Right atrium auricular region (tissue), 2 donors: ENCODE data around the gene TAS1R1. TPM values are rescaled to one million over a fixed set of nuclear protein-coding genes. Genes with fewer than 3 reads are reported as not detected.

ENCODE experiments used
- DNase-seq: peaks from one replicate; pipeline ENCODE4 v3.0.0-alpha.2; 2019; ENCODE audit warnings: low spot score
- H3K27ac ChIP-seq, 2 donors: fragments of 200-600 bp; sonication (generic); 1 replicate in 1 of 2; 2 replicates in 1 of 2; pipeline ENCODE4 v1.5.1; 2016 to 2019
- H3K27me3 ChIP-seq, 2 donors: fragments of 200-600 bp; sonication (generic); one replicate each; pipeline versions ENCODE4 v1.5.1 to v1.6.0; 2017 to 2019
- H3K36me3 ChIP-seq: fragments of 200-600 bp; sonication (generic); one replicate; pipeline ENCODE4 v1.5.1; 2016
- H3K4me1 ChIP-seq, 2 donors: fragments of 200-600 bp; sonication (generic); one replicate each; pipeline versions ENCODE4 v1.5.1 to v1.6.0; 2017 to 2019
- H3K4me3 ChIP-seq, 2 donors: fragments of 200-600 bp; sonication (generic); 1 replicate in 1 of 2; 2 replicates in 1 of 2; pipeline ENCODE4 v1.5.1; 2017 to 2019; ENCODE audit warnings: mild to moderate bottlenecking in 1 of 2, moderate library complexity in 1 of 2
- H3K9me3 ChIP-seq, 2 donors: fragments of 200-600 bp; sonication (generic); one replicate each; pipeline ENCODE4 v1.5.1; 2019
- CTCF ChIP-seq, 2 donors: fragments of 200-600 bp; sonication (generic); IDR thresholded peaks; one replicate each; pipeline ENCODE4 v1.5.1; 2019; ENCODE audit warnings: antibody characterized with exemption in 2 of 2
- total RNA-seq, 2 donors: library from RNA; depleted of rRNA; stranded (reverse); fragments of >200 nt; gene quantifications; one replicate each; pipeline ENCODE4 v1.1.0, GENCODE V29; 2016

The TAS1R1 gene
- total RNA-seq, 2 donors from 2014 or later = not detected

GRCh38 chr1:6591222-6591621, 36.1 kb downstream of the TAS1R1 start:
- Histone ChIP-seq H3K4me1 (peaks cover 0 to 69% of the 10 kb centered on the region in 2 donors), H3K4me3 (no peak overlapping the region), H3K9me3 (no peaks in the 10 kb centered on the region), H3K27ac (peak overlapping the region in 1 of 2 donors; percentile 50), H3K36me3 (peaks cover 84% of the 10 kb centered on the region), H3K27me3 (no peaks in the 10 kb centered on the region)
- TF ChIP-seq CTCF (IDR thresholded peaks at IDR 0.05) = no peak
- no peak for DNase-seq

- Histone ChIP-seq H3K36me3 (peaks cover 86% of the 10 kb centered on the region), H3K4me1 (peaks cover 0 to 69% of the 10 kb centered on the region in 2 donors), H3K9me3 (no peaks in the 10 kb centered on the region), H3K27me3 (no peaks in the 10 kb centered on the region), H3K27ac (peak overlapping the region; percentile 16 to 50), H3K4me3 (no peak overlapping the region)
- no peak for DNase-seq
- no peak for TF ChIP-seq CTCF (IDR thresholded peaks at IDR 0.05)
Observed at GRCh38 chr1:6591644-6592043, 36.5 kb downstream of the TAS1R1 start.

GRCh38 chr1:6592441-6592840, 37.3 kb downstream of the TAS1R1 start:
- peaks cover 0 to 69% of the 10 kb centered on the region in 2 donors for H3K4me1 ChIP-seq
- no peak overlapping the region for H3K4me3 ChIP-seq
- peak overlapping the region; percentile 16 to 50 for H3K27ac ChIP-seq
- peaks cover 94% of the 10 kb centered on the region for H3K36me3 ChIP-seq
- DNase-seq = no peak
- no peaks in the 10 kb centered on the region for H3K27me3 ChIP-seq
- no peak for TF ChIP-seq CTCF (IDR thresholded peaks at IDR 0.05)
- no peaks in the 10 kb centered on the region for H3K9me3 ChIP-seq

GRCh38 chr1:6592865-6593593, 37.9 kb downstream of the TAS1R1 start:
- H3K4me1 ChIP-seq = peaks cover 0 to 69% of the 10 kb centered on the region in 2 donors
- H3K27ac ChIP-seq = peak overlapping the region; percentile 16 to 50
- H3K27me3 ChIP-seq = no peaks in the 10 kb centered on the region
- no peak for TF ChIP-seq CTCF (IDR thresholded peaks at IDR 0.05)
- no peak overlapping the region for H3K4me3 ChIP-seq
- H3K36me3 ChIP-seq = peaks cover 98% of the 10 kb centered on the region
- H3K9me3 ChIP-seq = no peaks in the 10 kb centered on the region
- DNase-seq = no peak

GRCh38 chr1:6593810-6594209, 38.7 kb downstream of the TAS1R1 start:
- Histone ChIP-seq H3K27me3 (no peaks in the 10 kb centered on the region), H3K27ac (no peak overlapping the region), H3K4me1 (peaks cover 0 to 69% of the 10 kb centered on the region in 2 donors), H3K36me3 (peaks cover 98% of the 10 kb centered on the region), H3K9me3 (no peaks in the 10 kb centered on the region), H3K4me3 (no peak overlapping the region)
- DNase-seq = no peak
- TF ChIP-seq CTCF (IDR thresholded peaks at IDR 0.05) = no peak
